Parathyroid adenoma (tissue), 2 donors: Measurements from ENCODE around the gene TANGO2.
"Not testable (repeated sequence)": the region's sequence is repeated elsewhere in the genome, so short reads cannot be mapped to it uniquely, and the experiment has no call there.

Experiments used
- H2AFZ ChIP-seq: fragments of 300-600 bp; sonication (generic); one replicate; pipeline ENCODE4 v1.7.0; 2017; ENCODE audit warnings: antibody characterized with exemption, mild to moderate bottlenecking
- H3K27ac ChIP-seq: fragments of 300-600 bp; sonication (generic); one replicate; pipeline ENCODE4 v1.7.0; 2017
- H3K27me3 ChIP-seq: fragments of 300-600 bp; sonication (generic); one replicate; pipeline ENCODE4 v1.7.0; 2017; ENCODE audit warnings: low read length; ENCODE audit not compliant: control insufficient read depth, insufficient read depth
- H3K36me3 ChIP-seq: fragments of 300-600 bp; sonication (generic); one replicate; pipeline ENCODE4 v1.7.0; 2017; ENCODE audit warnings: low read length; ENCODE audit not compliant: control insufficient read depth, insufficient read depth
- H3K4me1 ChIP-seq: fragments of 300-600 bp; sonication (generic); one replicate; pipeline ENCODE4 v1.7.0; 2017; ENCODE audit warnings: control low read depth
- H3K4me2 ChIP-seq: fragments of 300-600 bp; sonication (generic); one replicate; pipeline ENCODE4 v1.7.0; 2017; ENCODE audit warnings: low read length
- H3K4me3 ChIP-seq: fragments of 300-600 bp; sonication (generic); one replicate; pipeline ENCODE4 v1.7.0; 2017; ENCODE audit warnings: low read depth, low read length
- H3K79me2 ChIP-seq: fragments of 300-600 bp; sonication (generic); one replicate; pipeline ENCODE4 v1.7.0; 2017; ENCODE audit warnings: control low read depth
- H3K9ac ChIP-seq: fragments of 300-600 bp; sonication (generic); one replicate; pipeline ENCODE4 v1.7.0; 2017; ENCODE audit warnings: mild to moderate bottlenecking
- H3K9me3 ChIP-seq: fragments of 300-600 bp; sonication (generic); one replicate; pipeline ENCODE4 v1.7.0; 2017; ENCODE audit warnings: low read length; ENCODE audit not compliant: control insufficient read depth
- CTCF ChIP-seq: fragments of 300-600 bp; sonication (generic); IDR thresholded peaks from one replicate; pipeline ENCODE4 v1.7.0; 2017; ENCODE audit warnings: antibody characterized with exemption, mild to moderate bottlenecking
- donor health status: primary hyperparathyroidism.

TANGO2 gene

GRCh38 chr22:20064140-20064480, 43.2 kb downstream of the TANGO2 start:
- no peaks in the 10 kb centered on the region for H3K4me1 ChIP-seq
- H3K9me3 ChIP-seq = no peaks in the 10 kb centered on the region
- no peak overlapping the region for H2AFZ ChIP-seq
- no peak overlapping the region for H3K4me2 ChIP-seq
- H3K4me3 ChIP-seq = no peak overlapping the region
- H3K36me3 ChIP-seq = no peaks in the 10 kb centered on the region
- H3K27ac ChIP-seq = no peak overlapping the region
- H3K9ac ChIP-seq = no peak overlapping the region
- no peaks in the 10 kb centered on the region for H3K27me3 ChIP-seq
- no peaks in the 10 kb centered on the region for H3K79me2 ChIP-seq
- TF ChIP-seq CTCF = no peak

- no peak overlapping the region for H3K4me3 ChIP-seq
- no peak overlapping the region for H3K4me2 ChIP-seq
- H3K4me1 ChIP-seq = no peaks in the 10 kb centered on the region
- no peaks in the 10 kb centered on the region for H3K27me3 ChIP-seq
- no peaks in the 10 kb centered on the region for H3K9me3 ChIP-seq
- H3K27ac ChIP-seq = no peak overlapping the region
- no peak for TF ChIP-seq CTCF
- no peak overlapping the region for H2AFZ ChIP-seq
- no peaks in the 10 kb centered on the region for H3K36me3 ChIP-seq
- no peak overlapping the region for H3K9ac ChIP-seq
- H3K79me2 ChIP-seq = no peaks in the 10 kb centered on the region
These were observed 43.8 kb downstream of the TANGO2 start for GRCh38 chr22:20064545-20065262.

- no peaks in the 10 kb centered on the region for H3K27me3 ChIP-seq
- no peaks in the 10 kb centered on the region for H3K79me2 ChIP-seq
- no peak overlapping the region for H3K9ac ChIP-seq
- TF ChIP-seq CTCF = no peak
- H3K4me2 ChIP-seq = no peak overlapping the region
- no peaks in the 10 kb centered on the region for H3K9me3 ChIP-seq
- no peak overlapping the region for H3K27ac ChIP-seq
- no peak overlapping the region for H3K4me3 ChIP-seq
- no peaks in the 10 kb centered on the region for H3K36me3 ChIP-seq
- H2AFZ ChIP-seq = no peak overlapping the region
- no peaks in the 10 kb centered on the region for H3K4me1 ChIP-seq
These were observed 45.1 kb downstream of the TANGO2 start for GRCh38 chr22:20065896-20066616.

- no peak overlapping the region for H3K27ac ChIP-seq
- no peak overlapping the region for H3K9ac ChIP-seq
- no peaks in the 10 kb centered on the region for H3K36me3 ChIP-seq
- no peak overlapping the region for H2AFZ ChIP-seq
- no peak for TF ChIP-seq CTCF
- no peaks in the 10 kb centered on the region for H3K79me2 ChIP-seq
- no peak overlapping the region for H3K4me3 ChIP-seq
- H3K4me1 ChIP-seq = no peaks in the 10 kb centered on the region
- H3K27me3 ChIP-seq = no peaks in the 10 kb centered on the region
- H3K4me2 ChIP-seq = no peak overlapping the region
- no peaks in the 10 kb centered on the region for H3K9me3 ChIP-seq
These were observed 45.9 kb downstream of the TANGO2 start for GRCh38 chr22:20066617-20067383.

GRCh38 chr22:20067384-20067682, 46.4 kb downstream of the TANGO2 start:
- not testable (repeated sequence) for H3K27ac ChIP-seq, H3K4me3 ChIP-seq, H3K9me3 ChIP-seq, H3K27me3 ChIP-seq, H2AFZ ChIP-seq, H3K4me2 ChIP-seq, H3K4me1 ChIP-seq, H3K9ac ChIP-seq, H3K79me2 ChIP-seq, H3K36me3 ChIP-seq
